ENCODE results near the gene PELI2. TPM values are rescaled to one million over a fixed set of nuclear protein-coding genes. Genes with fewer than 3 reads are reported as not detected.
A peak's percentile ranks its signal among the peaks of the same experiment; 100 is the strongest.

Gene PELI2, protein sequence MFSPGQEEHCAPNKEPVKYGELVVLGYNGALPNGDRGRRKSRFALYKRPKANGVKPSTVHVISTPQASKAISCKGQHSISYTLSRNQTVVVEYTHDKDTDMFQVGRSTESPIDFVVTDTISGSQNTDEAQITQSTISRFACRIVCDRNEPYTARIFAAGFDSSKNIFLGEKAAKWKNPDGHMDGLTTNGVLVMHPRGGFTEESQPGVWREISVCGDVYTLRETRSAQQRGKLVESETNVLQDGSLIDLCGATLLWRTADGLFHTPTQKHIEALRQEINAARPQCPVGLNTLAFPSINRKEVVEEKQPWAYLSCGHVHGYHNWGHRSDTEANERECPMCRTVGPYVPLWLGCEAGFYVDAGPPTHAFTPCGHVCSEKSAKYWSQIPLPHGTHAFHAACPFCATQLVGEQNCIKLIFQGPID
- total RNA-seq (2021): 15.9 to 23.5 TPM (median 18.6 TPM) in 3 replicates
- Bru-seq, nascent RNA: percentile 72 among the genes with signal in this experiment
- long read RNA-seq, experiment 1, full-length matches to known transcripts: 42 of 85 reads
- long read RNA-seq, experiment 1, partial matches to known transcripts: 7 of 85 reads
- long read RNA-seq, experiment 1, other reads (novel, unspliced or antisense): 36 of 85 reads
- long read RNA-seq, experiment 2, full-length matches to known transcripts: 5 of 21 reads
- long read RNA-seq, experiment 2, partial matches to known transcripts: 1 of 21 reads
- long read RNA-seq, experiment 2, other reads (novel, unspliced or antisense): 15 of 21 reads
- long read RNA-seq, experiment 3: 0 reads

GRCh38 chr14:56117765-56118610, at the start of gene PELI2:
Gene PELI2 (plus strand): TSS chr14:56118411. CDS start chr14:56118661, 250 bp downstream.
- ChIA-PET POLR2A (interaction anchor here (0.6 to 1.4 kb wide), 3 partner anchors 21 to 234 kb away, joined by 3 to 4 read pairs (median 4); no protein-coding TSS in a partner anchor), CTCF (interaction anchor here (0.6 to 1.3 kb wide), 6 partner anchors 13 to 754 kb away, joined by 3 to 6 read pairs (median 3); no protein-coding TSS in a partner anchor)
- Mint-ChIP-seq H3K27ac (peak within 1 kb of the TSS; percentile 89), H3K36me3 (no peaks in the 10 kb centered on the region), H3K27me3 (ENCODE audit: low read depth) (peaks cover 21% of the 10 kb centered on the region), H3K4me1 (peaks cover 38% of the 10 kb centered on the region), H3K9me3 (no peaks in the 10 kb centered on the region), H3K4me3 (peak within 1 kb of the TSS; percentile 90)
- ATAC-seq (peak; percentile 69), DNase-seq (ENCODE audit: low spot score) (peak; percentile 75)
- TF ChIP-seq TP53 (CRISPR knock-in tag; IDR thresholded peaks at IDR 0.05): no peak
- TF ChIP-seq, protein P1, sequence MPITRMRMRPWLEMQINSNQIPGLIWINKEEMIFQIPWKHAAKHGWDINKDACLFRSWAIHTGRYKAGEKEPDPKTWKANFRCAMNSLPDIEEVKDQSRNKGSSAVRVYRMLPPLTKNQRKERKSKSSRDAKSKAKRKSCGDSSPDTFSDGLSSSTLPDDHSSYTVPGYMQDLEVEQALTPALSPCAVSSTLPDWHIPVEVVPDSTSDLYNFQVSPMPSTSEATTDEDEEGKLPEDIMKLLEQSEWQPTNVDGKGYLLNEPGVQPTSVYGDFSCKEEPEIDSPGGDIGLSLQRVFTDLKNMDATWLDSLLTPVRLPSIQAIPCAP (CRISPR knock-in tag; IDR thresholded peaks at IDR 0.05): no peak
- TF ChIP-seq HMGXB4 (CRISPR knock-in tag; IDR thresholded peaks at IDR 0.05): no peak; the same call in 1 of the 2 replicates
- no peak; the same call in 1 of the 2 replicates for TF ChIP-seq PRDM15 (CRISPR knock-in tag; IDR thresholded peaks at IDR 0.05)
- TF ChIP-seq ZNF281 (CRISPR knock-in tag; IDR thresholded peaks at IDR 0.05): no peak
- TF ChIP-seq ZNF423 (CRISPR knock-in tag; IDR thresholded peaks at IDR 0.05): 0 out of 2 replicates have a peak, but pooled peaks have one; percentile 32
- peak; percentile 19; the same call in 1 of the 2 replicates for TF ChIP-seq FOXP1 (CRISPR knock-in tag; IDR thresholded peaks at IDR 0.05; ENCODE audit: borderline replicate concordance)
- no peak for TF ChIP-seq NFATC4 (CRISPR knock-in tag; IDR thresholded peaks at IDR 0.05)
- TF ChIP-seq CREM (CRISPR knock-in tag; IDR thresholded peaks at IDR 0.05): no peak
- no peak for TF ChIP-seq JUN (CRISPR knock-in tag; IDR thresholded peaks at IDR 0.05)
- TF ChIP-seq ATF3 (CRISPR knock-in tag; conservative IDR thresholded peaks at IDR 0.05): no peak
- peak; percentile 48; the same call in 1 of the 2 replicates for TF ChIP-seq KAT7 (CRISPR knock-in tag; IDR thresholded peaks at IDR 0.05; ENCODE audit: borderline replicate concordance)
- no peak for TF ChIP-seq TCF7 (CRISPR knock-in tag; IDR thresholded peaks at IDR 0.05; ENCODE audit: low read depth)
- peak; percentile 69; the same call in 1 of the 2 replicates for TF ChIP-seq FOXK1 (CRISPR knock-in tag; IDR thresholded peaks at IDR 0.05)
- TF ChIP-seq ELF4 (CRISPR knock-in tag; IDR thresholded peaks at IDR 0.05; ENCODE audit: low read depth): no peak
- no peak for TF ChIP-seq ETV6 (CRISPR knock-in tag; IDR thresholded peaks at IDR 0.05)
- TF ChIP-seq MXD4 (CRISPR knock-in tag; IDR thresholded peaks at IDR 0.05; ENCODE audit: borderline replicate concordance): no peak
- TF ChIP-seq, protein P2, sequence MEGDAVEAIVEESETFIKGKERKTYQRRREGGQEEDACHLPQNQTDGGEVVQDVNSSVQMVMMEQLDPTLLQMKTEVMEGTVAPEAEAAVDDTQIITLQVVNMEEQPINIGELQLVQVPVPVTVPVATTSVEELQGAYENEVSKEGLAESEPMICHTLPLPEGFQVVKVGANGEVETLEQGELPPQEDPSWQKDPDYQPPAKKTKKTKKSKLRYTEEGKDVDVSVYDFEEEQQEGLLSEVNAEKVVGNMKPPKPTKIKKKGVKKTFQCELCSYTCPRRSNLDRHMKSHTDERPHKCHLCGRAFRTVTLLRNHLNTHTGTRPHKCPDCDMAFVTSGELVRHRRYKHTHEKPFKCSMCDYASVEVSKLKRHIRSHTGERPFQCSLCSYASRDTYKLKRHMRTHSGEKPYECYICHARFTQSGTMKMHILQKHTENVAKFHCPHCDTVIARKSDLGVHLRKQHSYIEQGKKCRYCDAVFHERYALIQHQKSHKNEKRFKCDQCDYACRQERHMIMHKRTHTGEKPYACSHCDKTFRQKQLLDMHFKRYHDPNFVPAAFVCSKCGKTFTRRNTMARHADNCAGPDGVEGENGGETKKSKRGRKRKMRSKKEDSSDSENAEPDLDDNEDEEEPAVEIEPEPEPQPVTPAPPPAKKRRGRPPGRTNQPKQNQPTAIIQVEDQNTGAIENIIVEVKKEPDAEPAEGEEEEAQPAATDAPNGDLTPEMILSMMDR (IDR thresholded peaks at IDR 0.05): no peak
- no peak for TF ChIP-seq ZNF425 (CRISPR knock-in tag; conservative IDR thresholded peaks at IDR 0.05)
- no peak for TF ChIP-seq GTF2I (CRISPR knock-in tag; conservative IDR thresholded peaks at IDR 0.05)

Data from WTC11 (cell line).